ENCODE results near the gene TIMM44.

DNA sequence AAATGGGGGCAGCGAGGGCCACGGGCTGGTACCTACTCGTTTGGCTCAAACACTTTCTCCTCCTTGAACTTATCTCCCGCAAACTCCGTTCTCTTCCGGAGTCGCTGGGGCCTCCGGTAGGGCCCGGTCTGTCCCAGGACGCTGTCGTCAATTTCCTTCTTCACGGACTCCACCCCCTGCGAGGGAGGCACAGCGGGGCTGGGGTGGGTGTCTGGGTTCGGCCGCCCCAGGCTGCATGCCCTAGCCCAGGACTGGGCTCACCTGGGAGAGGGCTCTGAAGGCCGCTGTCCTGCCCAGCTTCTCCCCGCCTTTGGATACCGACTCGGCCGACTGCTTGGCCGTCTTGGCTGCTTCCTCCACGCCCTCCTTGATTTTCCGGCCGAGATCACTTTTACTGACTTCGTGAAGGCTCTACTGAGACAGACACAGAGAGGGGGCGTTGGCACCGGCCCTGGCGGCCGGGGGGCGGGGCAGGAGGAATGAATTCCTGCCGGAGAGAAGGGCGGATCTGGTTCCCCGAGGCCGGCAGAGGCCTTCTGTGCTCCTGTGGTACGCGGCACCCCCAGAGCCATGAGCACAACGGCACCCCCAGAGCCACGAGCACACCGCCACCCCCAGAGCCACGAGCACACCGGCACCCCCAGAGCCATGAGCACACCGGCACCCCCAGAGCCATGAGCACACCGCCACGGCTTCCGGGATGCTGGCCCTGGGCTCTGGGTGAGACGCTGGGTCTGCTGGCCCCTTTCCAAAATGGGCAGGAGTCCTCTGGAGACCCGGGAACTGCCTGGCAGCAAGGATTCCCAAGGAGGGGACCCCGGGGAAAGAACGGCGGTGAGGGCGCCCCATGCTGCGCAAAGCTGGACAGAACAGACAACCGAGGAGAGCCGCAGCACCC, 9.4 kb downstream of the TIMM44 start:
- TF ChIP-seq ZNF8 (CRISPR knock-in tag; IDR thresholded peaks at IDR 0.05) (no peak), TOX (CRISPR knock-in tag; IDR thresholded peaks at IDR 0.05; ENCODE audit: borderline replicate concordance) (no peak), ZC3H10 (CRISPR knock-in tag; IDR thresholded peaks at IDR 0.05) (no peak), ZNF70 (CRISPR knock-in tag; IDR thresholded peaks at IDR 0.05) (no peak), TCF4 (CRISPR knock-in tag; IDR thresholded peaks at IDR 0.05; ENCODE audit: borderline replicate concordance) (no peak), RARB (CRISPR knock-in tag; IDR thresholded peaks at IDR 0.05) (no peak), SNAI2 (CRISPR knock-in tag; IDR thresholded peaks at IDR 0.05) (no peak), CSDC2 (CRISPR knock-in tag; IDR thresholded peaks at IDR 0.05) (no peak), ARNTL (CRISPR knock-in tag; IDR thresholded peaks at IDR 0.05; ENCODE audit: borderline replicate concordance, low read depth) (no peak), POU6F1 (CRISPR knock-in tag; IDR thresholded peaks at IDR 0.05; ENCODE audit: borderline replicate concordance, low read depth) (no peak), ZFP30 (CRISPR knock-in tag; IDR thresholded peaks at IDR 0.05) (no peak)
- TF ChIP-seq, protein P1, sequence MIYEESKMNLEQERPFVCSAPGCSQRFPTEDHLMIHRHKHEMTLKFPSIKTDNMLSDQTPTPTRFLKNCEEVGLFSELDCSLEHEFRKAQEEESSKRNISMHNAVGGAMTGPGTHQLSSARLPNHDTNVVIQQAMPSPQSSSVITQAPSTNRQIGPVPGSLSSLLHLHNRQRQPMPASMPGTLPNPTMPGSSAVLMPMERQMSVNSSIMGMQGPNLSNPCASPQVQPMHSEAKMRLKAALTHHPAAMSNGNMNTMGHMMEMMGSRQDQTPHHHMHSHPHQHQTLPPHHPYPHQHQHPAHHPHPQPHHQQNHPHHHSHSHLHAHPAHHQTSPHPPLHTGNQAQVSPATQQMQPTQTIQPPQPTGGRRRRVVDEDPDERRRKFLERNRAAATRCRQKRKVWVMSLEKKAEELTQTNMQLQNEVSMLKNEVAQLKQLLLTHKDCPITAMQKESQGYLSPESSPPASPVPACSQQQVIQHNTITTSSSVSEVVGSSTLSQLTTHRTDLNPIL (CRISPR knock-in tag; IDR thresholded peaks at IDR 0.05; ENCODE audit: low read depth), result no peak
- TF ChIP-seq, protein P2, sequence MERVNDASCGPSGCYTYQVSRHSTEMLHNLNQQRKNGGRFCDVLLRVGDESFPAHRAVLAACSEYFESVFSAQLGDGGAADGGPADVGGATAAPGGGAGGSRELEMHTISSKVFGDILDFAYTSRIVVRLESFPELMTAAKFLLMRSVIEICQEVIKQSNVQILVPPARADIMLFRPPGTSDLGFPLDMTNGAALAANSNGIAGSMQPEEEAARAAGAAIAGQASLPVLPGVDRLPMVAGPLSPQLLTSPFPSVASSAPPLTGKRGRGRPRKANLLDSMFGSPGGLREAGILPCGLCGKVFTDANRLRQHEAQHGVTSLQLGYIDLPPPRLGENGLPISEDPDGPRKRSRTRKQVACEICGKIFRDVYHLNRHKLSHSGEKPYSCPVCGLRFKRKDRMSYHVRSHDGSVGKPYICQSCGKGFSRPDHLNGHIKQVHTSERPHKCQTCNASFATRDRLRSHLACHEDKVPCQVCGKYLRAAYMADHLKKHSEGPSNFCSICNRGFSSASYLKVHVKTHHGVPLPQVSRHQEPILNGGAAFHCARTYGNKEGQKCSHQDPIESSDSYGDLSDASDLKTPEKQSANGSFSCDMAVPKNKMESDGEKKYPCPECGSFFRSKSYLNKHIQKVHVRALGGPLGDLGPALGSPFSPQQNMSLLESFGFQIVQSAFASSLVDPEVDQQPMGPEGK (CRISPR knock-in tag; IDR thresholded peaks at IDR 0.05; ENCODE audit: borderline replicate concordance), result no peak
